NCI-H1694 (cell line): ENCODE measurements around the gene CD5L.

Experiments used
- DNase-seq: peaks from one replicate; lab custom pipeline; 2025; lab: John Stamatoyannopoulos, UW

Gene CD5L

GRCh38 chr1:157841708-157842107 lies at the start of gene CD5L:
CD5L (minus strand) TSS chr1:157841808; CDS start chr1:157841701, 107 bp downstream.
- no peak for DNase-seq

- no peak for DNase-seq
These were observed 41.0 kb upstream of the CD5L start for GRCh38 chr1:157882580-157882979.

GRCh38 chr1:157880621-157881020 lies 39.0 kb upstream of the CD5L start:
- no peak for DNase-seq

GRCh38 chr1:157878059-157878458 lies 36.5 kb upstream of the CD5L start:
- peak; percentile 34 for DNase-seq

- DNase-seq: no peak
These were observed 28.9 kb upstream of the CD5L start for GRCh38 chr1:157870490-157870889.

- no peak for DNase-seq
These were observed 27.0 kb upstream of the CD5L start for GRCh38 chr1:157868654-157869053.

- no peak for DNase-seq
These were observed 20.8 kb upstream of the CD5L start for GRCh38 chr1:157862114-157863070.

- DNase-seq: no peak
These were observed 14.9 kb upstream of the CD5L start for GRCh38 chr1:157856538-157856937.

- no peak for DNase-seq
These were observed 10.9 kb upstream of the CD5L start for GRCh38 chr1:157852476-157852875.

GRCh38 chr1:157849229-157849875 lies 7.7 kb upstream of the CD5L start:
- DNase-seq: no peak

GRCh38 chr1:157844089-157844830 lies 2.7 kb upstream of the CD5L start:
- no peak for DNase-seq

- DNase-seq: no peak
These were observed 1.3 kb upstream of the CD5L start for GRCh38 chr1:157842939-157843338.

GRCh38 chr1:157838966-157839365 lies 2.6 kb downstream of the CD5L start:
- no peak for DNase-seq

GRCh38 chr1:157834430-157834829 lies 7.2 kb downstream of the CD5L start:
- no peak for DNase-seq

GRCh38 chr1:157833145-157833544 lies 8.5 kb downstream of the CD5L start:
- DNase-seq: no peak

- DNase-seq: no peak
These were observed 9.5 kb downstream of the CD5L start for GRCh38 chr1:157831968-157832626.

- DNase-seq: no peak
These were observed 10.7 kb downstream of the CD5L start for GRCh38 chr1:157830887-157831286.

- no peak for DNase-seq
These were observed 11.9 kb downstream of the CD5L start for GRCh38 chr1:157829711-157830110.

- no peak for DNase-seq
These were observed 12.4 kb downstream of the CD5L start for GRCh38 chr1:157829210-157829609.

GRCh38 chr1:157820299-157820698 lies 21.3 kb downstream of the CD5L start:
- no peak for DNase-seq

GRCh38 chr1:157819896-157820295 lies 21.7 kb downstream of the CD5L start, which contains the start of gene FCRL1:
FCRL1 (minus strand) TSS chr1:157820120; CDS start chr1:157820037, 83 bp downstream.
- DNase-seq: no peak

GRCh38 chr1:157819215-157819614 lies 22.4 kb downstream of the CD5L start:
- DNase-seq: no peak
